Measurements from ENCODE around the gene TLR9. TPM values are rescaled to one million over a fixed set of nuclear protein-coding genes. Genes with fewer than 3 reads are reported as not detected.

The TLR9 gene
- total and polyA plus RNA-seq, 2 donors from 2014 or later, result 0.94 TPM; not detected in 1

DNA sequence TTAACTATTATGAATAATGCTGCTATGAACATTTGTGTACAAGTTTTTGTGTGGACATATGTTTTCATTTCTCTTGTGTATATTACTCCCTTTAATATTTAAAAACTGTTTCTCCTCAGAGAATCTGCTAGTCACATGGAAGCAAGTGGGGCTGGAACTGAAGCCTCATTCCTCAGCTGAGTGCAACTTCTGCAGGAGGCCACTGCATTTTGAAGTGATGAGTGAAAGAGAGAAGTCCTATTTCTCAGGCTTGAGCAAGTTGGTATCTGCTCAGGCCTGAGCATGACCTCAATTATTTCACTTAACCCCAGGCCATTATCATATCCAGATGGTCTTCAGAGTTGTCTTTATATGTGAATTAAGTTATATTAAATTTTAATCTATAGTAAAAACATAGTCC, 11.5 kb downstream of the TLR9 start:
- Histone ChIP-seq H3K36me3 (ENCODE audit: control insufficient read depth in 2 of 3, insufficient read depth in 3 of 3, low read length in 3 of 3) (peaks cover 5 to 58% (median 49%) of the 10 kb centered on the region in 3 donors), H3K9ac (ENCODE audit: low read length in 3 of 3) (no peak overlapping the region), H3K4me1 (ENCODE audit: control insufficient read depth in 2 of 3, insufficient read depth in 2 of 3, low read depth in 1 of 3, low read length in 3 of 3) (peaks cover 0 to 19% (median 0%) of the 10 kb centered on the region in 3 donors)

GRCh38 chr3:52213005-52213404, 12.4 kb downstream of the TLR9 start:
- Histone ChIP-seq H3K9ac (ENCODE audit: low read length in 3 of 3) (no peak overlapping the region), H3K9me3 (ENCODE audit: control insufficient read depth in 2 of 3, insufficient read depth in 1 of 3, low read length in 3 of 3) (no peaks in the 10 kb centered on the region), H3K36me3 (ENCODE audit: control insufficient read depth in 2 of 3, insufficient read depth in 3 of 3, low read length in 3 of 3) (peaks cover 12 to 67% (median 57%) of the 10 kb centered on the region in 3 donors), H3K27ac (ENCODE audit: low read depth in 2 of 2, low read length in 2 of 2) (no peak overlapping the region), H3K4me1 (ENCODE audit: control insufficient read depth in 2 of 3, insufficient read depth in 2 of 3, low read depth in 1 of 3, low read length in 3 of 3) (peaks cover 0 to 12% (median 0%) of the 10 kb centered on the region in 3 donors), H3K27me3 (ENCODE audit: control insufficient read depth, insufficient read depth, low read length) (no peaks in the 10 kb centered on the region), H3K4me3 (ENCODE audit: low read length in 3 of 3) (no peak overlapping the region)
- no peak for TF ChIP-seq CTCF (IDR thresholded peaks at IDR 0.05; ENCODE audit: borderline replicate concordance, extremely low read depth, insufficient read depth)
- intact Hi-C loops (cut with DNase I), result no loop called here
- no peak for DNase-seq
- no peak for FAIRE-seq

More for the DNA sequence above, 11.5 kb downstream of the TLR9 start:
- Histone ChIP-seq H3K4me3 (ENCODE audit: low read length in 3 of 3) (no peak overlapping the region), H3K9me3 (ENCODE audit: control insufficient read depth in 2 of 3, insufficient read depth in 1 of 3, low read length in 3 of 3) (no peaks in the 10 kb centered on the region), H3K27ac (ENCODE audit: low read depth in 2 of 2, low read length in 2 of 2) (no peak overlapping the region), H3K27me3 (ENCODE audit: control insufficient read depth, insufficient read depth, low read length) (no peaks in the 10 kb centered on the region)
- TF ChIP-seq CTCF (IDR thresholded peaks at IDR 0.05; ENCODE audit: borderline replicate concordance, extremely low read depth, insufficient read depth), result no peak
- DNase-seq, result no peak
- intact Hi-C loops (cut with DNase I), result no loop called here
- no peak for FAIRE-seq

- H3K4me1 ChIP-seq (ENCODE audit: control insufficient read depth in 2 of 3, insufficient read depth in 2 of 3, low read depth in 1 of 3, low read length in 3 of 3), result peaks cover 0 to under 1% (median 0%) of the 10 kb centered on the region in 3 donors
- no peak for TF ChIP-seq CTCF (IDR thresholded peaks at IDR 0.05; ENCODE audit: borderline replicate concordance, extremely low read depth, insufficient read depth)
- H3K36me3 ChIP-seq (ENCODE audit: control insufficient read depth in 2 of 3, insufficient read depth in 3 of 3, low read length in 3 of 3), result peaks cover 17 to 77% (median 64%) of the 10 kb centered on the region in 3 donors
- H3K27me3 ChIP-seq (ENCODE audit: control insufficient read depth, insufficient read depth, low read length), result no peaks in the 10 kb centered on the region
- no peak overlapping the region for H3K9ac ChIP-seq (ENCODE audit: low read length in 3 of 3)
- no peak overlapping the region for H3K27ac ChIP-seq (ENCODE audit: low read depth in 2 of 2, low read length in 2 of 2)
- no peaks in the 10 kb centered on the region for H3K9me3 ChIP-seq (ENCODE audit: control insufficient read depth in 2 of 3, insufficient read depth in 1 of 3, low read length in 3 of 3)
- DNase-seq, result no peak
- H3K4me3 ChIP-seq (ENCODE audit: low read length in 3 of 3), result no peak overlapping the region
- FAIRE-seq, result no peak
- intact Hi-C loops (cut with DNase I), result no loop called here
Observed at GRCh38 chr3:52211268-52211891, 14.1 kb downstream of the TLR9 start.

All from kidney (tissue), 14 donors.